HCT116 (cell line): Measurements from ENCODE around the gene C2CD2.

Experiments
- ATF3 ChIP-seq: IDR thresholded peaks from 2 replicates; pipeline ENCODE4 v1.6.1; 2012
- CTCF ChIP-seq, 3 experiments: fragments of 200-600 bp in 1 of 3; sonication (generic) in 1 of 3; IDR thresholded peaks in 2 of 3; conservative IDR thresholded peaks in 1 of 3; 2 replicates each; pipeline ENCODE4 v1.5.1; 2012 to 2017; ENCODE audit warnings: low read depth in 2 of 3, low read length in 2 of 3, antibody characterized with exemption in 1 of 3, borderline replicate concordance in 1 of 3, control low read depth in 1 of 3, mild to moderate bottlenecking in 1 of 3, mixed read lengths in 1 of 3, mixed run types in 1 of 3, moderate library complexity in 1 of 3; ENCODE audit not compliant: insufficient read depth in 1 of 3
- EZH2phosphoT487 ChIP-seq: fragments of 200-600 bp; IDR thresholded peaks from 2 replicates; pipeline ENCODE4 v1.6.1; 2018; ENCODE audit warnings: antibody characterized with exemption, borderline replicate concordance
- JUND ChIP-seq: IDR thresholded peaks from 2 replicates; pipeline ENCODE4 v1.6.1; 2012
- POLR2A ChIP-seq: IDR thresholded peaks from 2 replicates; pipeline ENCODE4 v1.7.0; 2011; ENCODE audit warnings: borderline replicate concordance; ENCODE audit not compliant: insufficient read depth, insufficient read length; ENCODE audit errors: extremely low read depth
- POLR2AphosphoS5 ChIP-seq: IDR thresholded peaks from 2 replicates; pipeline ENCODE4 v1.6.1; 2011; ENCODE audit warnings: mild to moderate bottlenecking, low read depth, low read length, moderate library complexity
- RAD21 ChIP-seq: IDR thresholded peaks from 2 replicates; pipeline ENCODE4 v1.6.1; 2012; ENCODE audit warnings: low read depth, mild to moderate bottlenecking
- TF ChIP-seq, protein P1 (sequence below): IDR thresholded peaks from 2 replicates; pipeline ENCODE4 v1.6.1; 2011; ENCODE audit warnings: mild to moderate bottlenecking, low read length, moderate library complexity; ENCODE audit not compliant: insufficient replicate concordance; ENCODE audit errors: extremely low read depth

DNA sequence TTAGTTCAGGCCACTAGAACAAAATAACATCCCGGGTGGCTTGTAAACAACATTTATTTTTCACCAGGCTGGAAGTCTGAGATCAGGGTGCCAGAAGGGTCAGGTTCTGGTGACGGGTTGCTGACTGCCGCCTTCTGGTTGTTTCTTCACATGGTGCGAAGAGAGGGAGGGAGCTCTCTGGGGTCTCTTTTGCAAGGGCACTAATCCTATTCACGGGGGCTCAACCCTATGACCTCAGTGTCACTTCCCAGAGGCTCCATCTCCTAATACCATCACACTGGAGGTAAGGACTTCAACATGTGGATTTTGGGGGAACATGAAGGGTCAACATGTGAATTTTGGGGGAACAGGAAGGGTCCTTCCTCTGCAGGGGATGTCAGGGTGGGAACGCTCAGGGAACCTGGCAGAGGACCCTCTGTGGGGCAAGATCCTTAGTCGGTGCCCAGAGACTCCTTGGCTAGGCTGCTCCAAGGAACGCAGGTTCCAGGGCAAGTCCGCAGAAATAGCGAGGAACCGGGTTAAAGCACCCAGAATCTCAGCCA lies 8.7 kb upstream of the C2CD2 start:
- TF ChIP-seq RAD21 (no peak), JUND (no peak), CTCF (IDR thresholded peaks at IDR 0.05 in 2 of 3, conservative IDR thresholded peaks at IDR 0.05 in 1 of 3; ENCODE audit: borderline replicate concordance in 1 of 3, insufficient read depth in 1 of 3, low read depth in 2 of 3, low read length in 2 of 3) (no peak), ATF3 (no peak), POLR2A (no peak), EZH2phosphoT487 (no peak), POLR2AphosphoS5 (no peak)
- TF ChIP-seq, protein P1, sequence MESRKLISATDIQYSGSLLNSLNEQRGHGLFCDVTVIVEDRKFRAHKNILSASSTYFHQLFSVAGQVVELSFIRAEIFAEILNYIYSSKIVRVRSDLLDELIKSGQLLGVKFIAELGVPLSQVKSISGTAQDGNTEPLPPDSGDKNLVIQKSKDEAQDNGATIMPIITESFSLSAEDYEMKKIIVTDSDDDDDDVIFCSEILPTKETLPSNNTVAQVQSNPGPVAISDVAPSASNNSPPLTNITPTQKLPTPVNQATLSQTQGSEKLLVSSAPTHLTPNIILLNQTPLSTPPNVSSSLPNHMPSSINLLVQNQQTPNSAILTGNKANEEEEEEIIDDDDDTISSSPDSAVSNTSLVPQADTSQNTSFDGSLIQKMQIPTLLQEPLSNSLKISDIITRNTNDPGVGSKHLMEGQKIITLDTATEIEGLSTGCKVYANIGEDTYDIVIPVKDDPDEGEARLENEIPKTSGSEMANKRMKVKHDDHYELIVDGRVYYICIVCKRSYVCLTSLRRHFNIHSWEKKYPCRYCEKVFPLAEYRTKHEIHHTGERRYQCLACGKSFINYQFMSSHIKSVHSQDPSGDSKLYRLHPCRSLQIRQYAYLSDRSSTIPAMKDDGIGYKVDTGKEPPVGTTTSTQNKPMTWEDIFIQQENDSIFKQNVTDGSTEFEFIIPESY: no peak
